HepG2 (cell line): ENCODE measurements around the gene DHCR7. TPM values are rescaled to one million over a fixed set of nuclear protein-coding genes. Genes with fewer than 3 reads are reported as not detected.

Experiments
- ATAC-seq: fragments of 200-7000 bp; cut with Tn5 transposase; 3 replicates; pipeline ENCODE4 v1.9.1; 2020; ENCODE audit warnings: mild to moderate bottlenecking, moderate library complexity
- BruUV-seq: library from RNA; stranded (reverse); fragments of 400-500 nt; replicated peaks from 2 replicates; lab custom pipeline; 2021; lab: Mats Ljungman, UMichigan
- CTCF ChIA-PET: fragments of 300-600 bp; formaldehyde crosslinking; extraction: SDS; loops from one replicate; lab custom pipeline; 2021; ENCODE audit warnings: low total read pairs, inconsistent platforms, low intra/inter-chr PET ratio; lab: Yijun Ruan, JAX
- POLR2A ChIA-PET: fragments of 350-600 bp; sonication (Branson Sonifier 250); formaldehyde crosslinking; loops from one replicate; lab custom pipeline; 2020; ENCODE audit warnings: antibody characterized with exemption, inconsistent platforms; lab: Yijun Ruan, JAX
- DNase-seq: peaks from one replicate; pipeline ENCODE4 v3.0.0-alpha.2; 2015; ENCODE audit warnings: low spot score
- FAIRE-seq: peaks from 3 replicates; lab custom pipeline; 2011; peaks lifted over from hg19 to GRCh38; lab: Jason Lieb, UNC
- H2AFZ ChIP-seq: one replicate; pipeline ENCODE4 v1.6.1; 2011; ENCODE audit warnings: low read length, inconsistent platforms
- H3K27ac ChIP-seq: fragments of 300-600 bp; 3 replicates; pipeline ENCODE4 v1.8.0; 2011; ENCODE audit warnings: mixed run types, mild to moderate bottlenecking, mixed read lengths, low read length, inconsistent platforms; ENCODE audit not compliant: insufficient read depth; ENCODE audit errors: extremely low read length
- H3K27me3 ChIP-seq, 2 experiments: fragments of 200-600 bp in 1 of 2; 2 replicates in 1 of 2; 3 replicates in 1 of 2; pipeline versions ENCODE4 v1.6.0 to v1.8.0; 2011; ENCODE audit warnings: low read length in 2 of 2, mild to moderate bottlenecking in 2 of 2, moderate library complexity in 2 of 2, inconsistent platforms in 1 of 2; ENCODE audit not compliant: insufficient read depth in 2 of 2, control insufficient read depth in 1 of 2
- H3K36me3 ChIP-seq, 2 experiments: fragments of 200-600 bp in 1 of 2; replicated peaks in 1 of 2; 2 replicates in 1 of 2; 3 replicates in 1 of 2; pipeline versions ENCODE4 v1.5.1 to v1.8.0; 2011; ENCODE audit warnings: low read length in 2 of 2, inconsistent platforms in 1 of 2; ENCODE audit not compliant: insufficient read depth in 2 of 2, control insufficient read depth in 1 of 2
- H3K4me1 ChIP-seq: 2 replicates; pipeline ENCODE4 v1.5.1; 2012; ENCODE audit warnings: low read length, inconsistent platforms; ENCODE audit not compliant: insufficient read depth
- H3K4me2 ChIP-seq: 2 replicates; pipeline ENCODE4 v1.6.0; 2011; ENCODE audit warnings: low read depth, low read length, inconsistent platforms
- H3K4me3 ChIP-seq, 3 experiments: fragments of 200-600 bp in 1 of 3; sonication (generic), shearing (Covaris generic) in 1 of 3; replicated peaks in 1 of 3; 2 replicates each; pipeline ENCODE4 v1.5.1; 2011 to 2016; ENCODE audit warnings: low read length in 3 of 3, inconsistent platforms in 2 of 3, low read depth in 2 of 3, mild to moderate bottlenecking in 2 of 3, control low read depth in 1 of 3, mixed read lengths in 1 of 3; ENCODE audit not compliant: insufficient read depth in 1 of 3
- H3K79me2 ChIP-seq: one replicate; pipeline ENCODE4 v1.6.1; 2011; ENCODE audit warnings: low read length, inconsistent platforms; ENCODE audit not compliant: insufficient read depth
- H3K9ac ChIP-seq: 2 replicates; pipeline ENCODE4 v1.6.0; 2011; ENCODE audit warnings: mild to moderate bottlenecking, low read depth, low read length, inconsistent platforms; ENCODE audit not compliant: insufficient read depth
- H3K9me3 ChIP-seq: 2 replicates; pipeline ENCODE4 v1.5.1; 2012; ENCODE audit warnings: mild to moderate bottlenecking, low read length
- H4K20me1 ChIP-seq: 2 replicates; pipeline ENCODE4 v1.6.0; 2011; ENCODE audit warnings: inconsistent platforms, mild to moderate bottlenecking, low read length, moderate library complexity; ENCODE audit not compliant: insufficient read depth
- HMGA1 ChIP-seq: sonication (generic); formaldehyde crosslinking; conservative IDR thresholded peaks from 2 replicates; pipeline ENCODE4 v1.4.0; 2020; ENCODE audit warnings: missing genetic modification reagents
- MED13 ChIP-seq: sonication (generic); formaldehyde crosslinking; IDR thresholded peaks from 2 replicates; pipeline ENCODE4 v1.5.0; 2020; ENCODE audit warnings: missing genetic modification reagents
- NFYC ChIP-seq: IDR thresholded peaks from 2 replicates; pipeline ENCODE4 v1.6.1; 2016; ENCODE audit warnings: missing genetic modification reagents, missing compliant biosample characterization
- PHB2 ChIP-seq: fragments of 450-650 bp; IDR thresholded peaks from 2 replicates; pipeline ENCODE4 v1.6.1; 2018; ENCODE audit not compliant: partially characterized antibody
- ZBTB38 ChIP-seq: sonication (generic); formaldehyde crosslinking; IDR thresholded peaks from 2 replicates; pipeline ENCODE4 v1.5.1; 2020; ENCODE audit warnings: mild to moderate bottlenecking, missing genetic modification reagents
- ZFP90 ChIP-seq: sonication (generic); formaldehyde crosslinking; IDR thresholded peaks from 2 replicates; pipeline ENCODE4 v1.8.0; 2022; ENCODE audit warnings: missing genetic modification reagents, mild to moderate bottlenecking, inconsistent platforms, borderline replicate concordance
- ZNF773 ChIP-seq: sonication (generic); formaldehyde crosslinking; IDR thresholded peaks from 2 replicates; pipeline ENCODE4 v1.4.0; 2020; ENCODE audit warnings: missing genetic modification reagents, borderline replicate concordance
- WGBS: methylation state at CpG from one replicate; pipeline ENCODE4 v1.1.6; 2017; ENCODE audit warnings: low lambda C conversion rate; 5-methylcytosine and 5-hydroxymethylcytosine counted together
- in situ Hi-C: cut with HindIII; loops from 2 replicates; pipeline ENCODE4 v1.10.0; 2017; ENCODE audit warnings: low pct_unique_long_range_greater_than_20kb; ENCODE audit not compliant: extremely low pct_ligation_motif_present
- intact Hi-C: fragments of 100-400 bp; cut with micrococcal nuclease; formaldehyde crosslinking; loops from one replicate; pipeline ENCODE4 v1.10.0; 2022; ENCODE audit not compliant: unreplicated experiment
- polyA plus RNA-seq, 8 experiments: library from polyadenylated mRNA; depleted of rRNA in 3 of 8; stranded (reverse) in 7 of 8; unstranded in 1 of 8; fragments of >200 nt; fragmentation: Illumina TruSeq in 4 of 8; extraction: Trizol in 4 of 8; gene quantifications; 2 replicates each; pipeline versions ENCODE4 v1.2.1 to v1.2.3, GENCODE V29; 2011 to 2016; ENCODE audit warnings: low read depth in 4 of 8, missing spikeins in 1 of 8, mixed read lengths in 1 of 8; ENCODE audit not compliant: insufficient read depth in 1 of 8
- total RNA-seq, 5 experiments: library from RNA; depleted of rRNA; stranded (reverse); fragments of >200 nt; fragmentation: Illumina TruSeq; extraction: Trizol; gene quantifications; 2 replicates each; pipeline ENCODE4 v1.2.3, GENCODE V29; 2016; ENCODE audit warnings: low read depth in 1 of 5
- TF ChIP-seq, protein P1 (sequence below), 2 experiments: sonication (generic) in 1 of 2; formaldehyde crosslinking in 1 of 2; IDR thresholded peaks; 2 replicates each; pipeline versions ENCODE4 v1.4.0 to v1.6.1; 2016 to 2020; ENCODE audit warnings: borderline replicate concordance in 1 of 2, low read depth in 1 of 2, mild to moderate bottlenecking in 1 of 2, missing genetic modification reagents in 1 of 2
- TF ChIP-seq, protein P2 (sequence below): sonication (generic); formaldehyde crosslinking; conservative IDR thresholded peaks from 2 replicates; pipeline ENCODE4 v1.4.0; 2020; ENCODE audit warnings: missing genetic modification reagents
- TF ChIP-seq, protein P3 (sequence below): sonication (generic); formaldehyde crosslinking; IDR thresholded peaks from 2 replicates; pipeline ENCODE4 v1.9.0; 2022; ENCODE audit warnings: low read depth, missing genetic modification reagents
- TF ChIP-seq, protein P4 (sequence below): sonication (generic); formaldehyde crosslinking; IDR thresholded peaks from 2 replicates; pipeline ENCODE4 v1.4.0; 2020; ENCODE audit warnings: mild to moderate bottlenecking, missing genetic modification reagents
- TF ChIP-seq, protein P5 (sequence below): sonication (generic); formaldehyde crosslinking; IDR thresholded peaks from 2 replicates; pipeline ENCODE4 v1.4.0; 2020; ENCODE audit warnings: missing genetic modification reagents

Gene DHCR7
- total and polyA plus RNA-seq, 2 of the 13 experiments (the other 11 are each of a cell fraction or from before 2014, with no cell fraction given), result 96.0 to 143 TPM

DNA sequence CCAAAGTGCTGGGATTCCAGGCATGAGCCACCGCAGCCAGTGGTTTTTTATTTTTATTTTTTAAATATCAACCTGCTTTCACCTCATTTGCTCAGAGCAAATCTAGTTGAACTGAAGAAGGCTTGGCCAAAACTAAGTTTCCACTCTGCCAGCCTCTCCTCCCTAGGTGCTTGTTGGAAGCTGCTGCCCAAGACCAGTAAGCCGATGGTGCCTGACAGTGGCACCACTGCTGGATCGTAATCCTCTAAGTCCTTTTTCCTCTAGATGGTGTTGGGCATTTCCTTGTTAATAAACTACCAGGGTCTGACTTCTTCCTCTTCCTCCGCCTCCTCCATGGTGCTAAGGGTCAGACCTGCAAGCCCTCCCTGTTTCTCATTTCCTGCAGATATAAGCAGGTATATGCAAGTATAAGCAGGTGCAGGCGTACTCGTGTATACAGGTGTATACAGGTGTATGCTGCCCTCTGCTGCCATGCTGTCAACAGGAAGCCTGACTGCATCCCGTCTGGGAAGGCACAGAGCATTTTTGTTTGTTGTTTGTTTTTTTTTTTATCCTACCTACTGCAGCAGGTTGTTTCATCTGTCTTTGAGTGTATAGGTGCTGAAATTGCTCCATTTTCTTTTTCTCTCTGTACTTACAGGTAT, 6.4 kb upstream of the DHCR7 start (continued):
- TF ChIP-seq, protein P1, sequence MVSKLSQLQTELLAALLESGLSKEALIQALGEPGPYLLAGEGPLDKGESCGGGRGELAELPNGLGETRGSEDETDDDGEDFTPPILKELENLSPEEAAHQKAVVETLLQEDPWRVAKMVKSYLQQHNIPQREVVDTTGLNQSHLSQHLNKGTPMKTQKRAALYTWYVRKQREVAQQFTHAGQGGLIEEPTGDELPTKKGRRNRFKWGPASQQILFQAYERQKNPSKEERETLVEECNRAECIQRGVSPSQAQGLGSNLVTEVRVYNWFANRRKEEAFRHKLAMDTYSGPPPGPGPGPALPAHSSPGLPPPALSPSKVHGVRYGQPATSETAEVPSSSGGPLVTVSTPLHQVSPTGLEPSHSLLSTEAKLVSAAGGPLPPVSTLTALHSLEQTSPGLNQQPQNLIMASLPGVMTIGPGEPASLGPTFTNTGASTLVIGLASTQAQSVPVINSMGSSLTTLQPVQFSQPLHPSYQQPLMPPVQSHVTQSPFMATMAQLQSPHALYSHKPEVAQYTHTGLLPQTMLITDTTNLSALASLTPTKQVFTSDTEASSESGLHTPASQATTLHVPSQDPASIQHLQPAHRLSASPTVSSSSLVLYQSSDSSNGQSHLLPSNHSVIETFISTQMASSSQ (IDR thresholded peaks at IDR 0.05; ENCODE audit: low read depth), result no peak
- TF ChIP-seq, protein P1 (CRISPR knock-in tag; IDR thresholded peaks at IDR 0.05; ENCODE audit: borderline replicate concordance), result no peak
- TF ChIP-seq ZBTB38 (CRISPR knock-in tag), result 0 out of 2 replicates have a peak, but pooled peaks have one; percentile 31
- no peak for TF ChIP-seq ZNF773 (CRISPR knock-in tag)
- TF ChIP-seq HMGA1, result no peak
- TF ChIP-seq, all 625 proteins: peak for 4

DNA sequence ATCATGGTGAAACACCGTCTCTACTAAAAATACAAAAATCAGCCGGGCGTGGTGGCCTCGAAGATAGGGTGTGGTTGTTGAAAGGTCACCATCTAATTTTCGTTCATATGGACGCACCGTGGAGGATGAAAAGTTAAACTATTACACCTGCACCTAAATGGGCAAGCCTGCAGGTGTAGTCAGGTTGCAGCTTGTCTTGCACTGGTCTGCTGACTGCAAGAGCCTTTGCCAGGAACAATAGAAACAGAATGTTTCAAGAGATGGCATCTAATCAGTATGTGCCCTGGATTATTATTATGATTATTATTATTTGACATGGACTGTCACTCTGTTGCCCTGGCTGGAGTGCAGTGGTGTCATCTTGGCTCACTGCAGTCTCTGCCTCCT, 5.7 kb upstream of the DHCR7 start:
- no peak for FAIRE-seq

More for the DNA sequence above, 5.7 kb upstream of the DHCR7 start:
- no peaks in the 10 kb centered on the region for H3K27me3 ChIP-seq
- ChIA-PET POLR2A (no interaction called here), CTCF (no interaction called here)
- H3K9ac ChIP-seq, result peak overlapping the region; percentile 77
- intact Hi-C loops, result no loop called here
- no peak overlapping the region for H3K27ac ChIP-seq
- no peak for TF ChIP-seq MED13 (CRISPR knock-in tag)
- TF ChIP-seq, protein P2, sequence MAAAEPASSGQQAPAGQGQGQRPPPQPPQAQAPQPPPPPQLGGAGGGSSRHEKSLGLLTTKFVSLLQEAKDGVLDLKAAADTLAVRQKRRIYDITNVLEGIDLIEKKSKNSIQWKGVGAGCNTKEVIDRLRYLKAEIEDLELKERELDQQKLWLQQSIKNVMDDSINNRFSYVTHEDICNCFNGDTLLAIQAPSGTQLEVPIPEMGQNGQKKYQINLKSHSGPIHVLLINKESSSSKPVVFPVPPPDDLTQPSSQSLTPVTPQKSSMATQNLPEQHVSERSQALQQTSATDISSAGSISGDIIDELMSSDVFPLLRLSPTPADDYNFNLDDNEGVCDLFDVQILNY (CRISPR knock-in tag), result no peak
- TF ChIP-seq, protein P3, sequence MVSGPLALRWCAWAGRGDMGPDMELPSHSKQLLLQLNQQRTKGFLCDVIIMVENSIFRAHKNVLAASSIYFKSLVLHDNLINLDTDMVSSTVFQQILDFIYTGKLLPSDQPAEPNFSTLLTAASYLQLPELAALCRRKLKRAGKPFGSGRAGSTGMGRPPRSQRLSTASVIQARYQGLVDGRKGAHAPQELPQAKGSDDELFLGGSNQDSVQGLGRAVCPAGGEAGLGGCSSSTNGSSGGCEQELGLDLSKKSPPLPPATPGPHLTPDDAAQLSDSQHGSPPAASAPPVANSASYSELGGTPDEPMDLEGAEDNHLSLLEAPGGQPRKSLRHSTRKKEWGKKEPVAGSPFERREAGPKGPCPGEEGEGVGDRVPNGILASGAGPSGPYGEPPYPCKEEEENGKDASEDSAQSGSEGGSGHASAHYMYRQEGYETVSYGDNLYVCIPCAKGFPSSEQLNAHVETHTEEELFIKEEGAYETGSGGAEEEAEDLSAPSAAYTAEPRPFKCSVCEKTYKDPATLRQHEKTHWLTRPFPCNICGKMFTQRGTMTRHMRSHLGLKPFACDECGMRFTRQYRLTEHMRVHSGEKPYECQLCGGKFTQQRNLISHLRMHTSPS (CRISPR knock-in tag), result no peak
- no peak for TF ChIP-seq ZFP90 (CRISPR knock-in tag)
- TF ChIP-seq, protein P4, sequence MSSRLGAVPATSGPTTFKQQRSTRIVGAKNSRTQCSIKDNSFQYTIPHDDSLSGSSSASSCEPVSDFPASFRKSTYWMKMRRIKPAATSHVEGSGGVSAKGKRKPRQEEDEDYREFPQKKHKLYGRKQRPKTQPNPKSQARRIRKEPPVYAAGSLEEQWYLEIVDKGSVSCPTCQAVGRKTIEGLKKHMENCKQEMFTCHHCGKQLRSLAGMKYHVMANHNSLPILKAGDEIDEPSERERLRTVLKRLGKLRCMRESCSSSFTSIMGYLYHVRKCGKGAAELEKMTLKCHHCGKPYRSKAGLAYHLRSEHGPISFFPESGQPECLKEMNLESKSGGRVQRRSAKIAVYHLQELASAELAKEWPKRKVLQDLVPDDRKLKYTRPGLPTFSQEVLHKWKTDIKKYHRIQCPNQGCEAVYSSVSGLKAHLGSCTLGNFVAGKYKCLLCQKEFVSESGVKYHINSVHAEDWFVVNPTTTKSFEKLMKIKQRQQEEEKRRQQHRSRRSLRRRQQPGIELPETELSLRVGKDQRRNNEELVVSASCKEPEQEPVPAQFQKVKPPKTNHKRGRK (CRISPR knock-in tag), result no peak
- TF ChIP-seq NFYC, result no peak
- no peak for TF ChIP-seq PHB2
- TF ChIP-seq, protein P5, sequence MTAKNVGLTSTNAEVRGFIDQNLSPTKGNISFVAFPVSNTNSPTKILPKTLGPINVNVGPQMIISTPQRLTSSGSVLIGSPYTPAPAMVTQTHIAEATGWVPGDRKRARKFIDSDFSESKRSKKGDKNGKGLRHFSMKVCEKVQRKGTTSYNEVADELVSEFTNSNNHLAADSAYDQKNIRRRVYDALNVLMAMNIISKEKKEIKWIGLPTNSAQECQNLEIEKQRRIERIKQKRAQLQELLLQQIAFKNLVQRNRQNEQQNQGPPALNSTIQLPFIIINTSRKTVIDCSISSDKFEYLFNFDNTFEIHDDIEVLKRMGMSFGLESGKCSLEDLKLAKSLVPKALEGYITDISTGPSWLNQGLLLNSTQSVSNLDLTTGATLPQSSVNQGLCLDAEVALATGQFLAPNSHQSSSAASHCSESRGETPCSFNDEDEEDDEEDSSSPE (CRISPR knock-in tag), result 0 out of 2 replicates have a peak, but pooled peaks have one; percentile 10
- H3K9me3 ChIP-seq, result no peaks in the 10 kb centered on the region
- no peak for DNase-seq
- 39% methylated on average over 7 of the region's 7 CpGs for WGBS
- H3K79me2 ChIP-seq, result peaks cover 32% of the 10 kb centered on the region
- ATAC-seq, result no peak
- H3K36me3 ChIP-seq, result peaks cover 11 to 40% of the 10 kb centered on the region in 2 experiments; a peak in 4 of 5 replicates
- H3K4me1 ChIP-seq, result peaks cover 44% of the 10 kb centered on the region
- no peaks in the 10 kb centered on the region for H4K20me1 ChIP-seq
- no TSS peak for BruUV-seq
- H3K4me3 ChIP-seq, result peak overlapping the region; percentile 78 to 99 (median 87)
- in situ Hi-C loops, result no loop called here
- peak overlapping the region; percentile 81 for H3K4me2 ChIP-seq
- H2AFZ ChIP-seq, result no peak overlapping the region
